Mucosa of descending colon (tissue), 3 donors: Measurements from ENCODE around the gene ALDH1L1. TPM values are rescaled to one million over a fixed set of nuclear protein-coding genes. Genes with fewer than 3 reads are reported as not detected.

ENCODE experiments used
- ATAC-seq: fragments of 200-7000 bp; cut with Tn5 transposase; one replicate; pipeline ENCODE4 v1.9.1; 2020; ENCODE audit warnings: mild to moderate bottlenecking, moderate library complexity
- DNase-seq, 3 donors: peaks; one replicate each; pipeline ENCODE4 v3.0.0-alpha.2; 2020
- H3K36me3 ChIP-seq: fragments of 200-600 bp; one replicate; pipeline ENCODE4 v1.8.0; 2021; ENCODE audit warnings: low read depth, mild to moderate bottlenecking
- H3K4me1 ChIP-seq: fragments of 200-600 bp; one replicate; pipeline ENCODE4 v1.8.0; 2021; ENCODE audit warnings: low read depth, mild to moderate bottlenecking
- H3K4me3 ChIP-seq: fragments of 200-600 bp; one replicate; pipeline ENCODE4 v1.8.0; 2021; ENCODE audit warnings: mild to moderate bottlenecking
- H3K9me3 ChIP-seq: fragments of 200-600 bp; one replicate; pipeline ENCODE4 v1.8.0; 2021; ENCODE audit warnings: mild to moderate bottlenecking
- CTCF ChIP-seq: fragments of 200-600 bp; IDR thresholded peaks from one replicate; pipeline ENCODE4 v1.8.0; 2022; ENCODE audit warnings: antibody characterized with exemption, mild to moderate bottlenecking
- intact Hi-C, 2 donors: fragments of 100-400 bp; cut with DNase I in 1 of 2; cut with micrococcal nuclease in 1 of 2; formaldehyde crosslinking; loops; one replicate each; pipeline versions ENCODE4 v1.11.0 to v1.11.1; 2022; cut with DNase I, micrococcal nuclease
- total RNA-seq, 3 donors: library from RNA; stranded (reverse); fragmentation: NEBNext Ultra II Directional in 2 of 3; extraction: Animal tissue kit (Norgen Biotek cat#: 25700) in 2 of 3; gene quantifications; one replicate each; pipeline versions ENCODE4 v1.2.1 to v1.2.4, GENCODE V29; 2021 to 2023
- donor health status: DM: no; HTN: no; CAD: no; lungs with moderate emphysema.
- donor health status: DM: no; HTN: no; CAD: no.
- donor health status: DM: no; HTN: yes; CAD: no.

ALDH1L1 gene
- total RNA-seq, 3 donors from 2014 or later: 14.3 to 27.4 (median 15.0) TPM

GRCh38 chr3:126137490-126138130 lies 42.8 kb downstream of the ALDH1L1 start:
- no peaks in the 10 kb centered on the region for H3K4me1 ChIP-seq
- no peak for TF ChIP-seq CTCF
- no peaks in the 10 kb centered on the region for H3K9me3 ChIP-seq
- ATAC-seq: no peak
- DNase-seq: peak in 1 of 3 donors; percentile 17
- no peak overlapping the region for H3K4me3 ChIP-seq
- no peaks in the 10 kb centered on the region for H3K36me3 ChIP-seq
- intact Hi-C loops: loop anchor here (10.0 kb wide), 2 partner anchors 57 to 257 kb away; partner anchors contain the start of gene CFAP100 (in 1 of the 2)

GRCh38 chr3:126136428-126137220 lies 43.8 kb downstream of the ALDH1L1 start:
- TF ChIP-seq CTCF: no peak
- Histone ChIP-seq H3K4me1 (no peaks in the 10 kb centered on the region), H3K36me3 (no peaks in the 10 kb centered on the region), H3K4me3 (no peak overlapping the region), H3K9me3 (no peaks in the 10 kb centered on the region)
- DNase-seq (peak in 2 of 3 donors; percentile 14 to 22), ATAC-seq (no peak)
- intact Hi-C loops: loop anchor here (10.0 kb wide), 2 partner anchors 58 to 258 kb away; partner anchors contain the start of gene CFAP100 (in 1 of the 2)

- H3K4me3 ChIP-seq: no peak overlapping the region
- TF ChIP-seq CTCF: no peak
- no peaks in the 10 kb centered on the region for H3K9me3 ChIP-seq
- intact Hi-C loops: loop anchor here (10.0 kb wide), 2 partner anchors 59 to 259 kb away; partner anchors contain the start of gene CFAP100 (in 1 of the 2)
- ATAC-seq (no peak), DNase-seq (peak in 2 of 3 donors; percentile 13 to 30)
- H3K4me1 ChIP-seq: no peaks in the 10 kb centered on the region
- no peaks in the 10 kb centered on the region for H3K36me3 ChIP-seq
These were observed 44.8 kb downstream of the ALDH1L1 start for GRCh38 chr3:126135406-126136076.

DNA sequence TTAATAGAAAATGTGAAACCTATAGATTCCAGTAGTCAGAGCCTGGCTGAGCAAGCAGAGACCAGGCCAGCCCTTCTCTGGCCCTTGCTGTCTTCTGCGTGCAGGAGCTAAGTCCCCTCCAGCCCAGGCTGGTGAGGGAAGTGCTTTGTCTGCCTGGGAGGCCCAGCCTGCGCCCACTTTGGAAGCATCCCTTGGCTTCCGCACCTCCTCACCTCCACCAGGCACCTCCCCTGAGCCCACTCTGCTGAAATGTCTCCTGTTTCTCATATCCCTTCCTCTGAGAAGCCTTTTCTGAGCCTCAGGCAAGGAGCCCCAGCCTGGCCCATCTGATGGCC lies 45.3 kb downstream of the ALDH1L1 start:
- intact Hi-C loops: loop anchor here (10.0 kb wide), 2 partner anchors 60 to 260 kb away; partner anchors contain the start of gene CFAP100 (in 1 of the 2)
- Histone ChIP-seq H3K4me3 (no peak overlapping the region), H3K4me1 (no peaks in the 10 kb centered on the region), H3K9me3 (no peaks in the 10 kb centered on the region), H3K36me3 (no peaks in the 10 kb centered on the region)
- DNase-seq (peak in 1 of 3 donors; percentile 31), ATAC-seq (no peak)
- TF ChIP-seq CTCF: no peak

GRCh38 chr3:126134219-126134975 lies 46.0 kb downstream of the ALDH1L1 start:
- peak; percentile 41 for TF ChIP-seq CTCF
- Histone ChIP-seq H3K9me3 (no peaks in the 10 kb centered on the region), H3K4me1 (no peaks in the 10 kb centered on the region), H3K36me3 (no peaks in the 10 kb centered on the region), H3K4me3 (no peak overlapping the region)
- intact Hi-C loops: loop anchor here (10.0 kb wide), 2 partner anchors 60 to 260 kb away; partner anchors contain the start of gene CFAP100 (in 1 of the 2)
- peak; percentile 54 to 74 (median 55) for DNase-seq
- peak; percentile 67 for ATAC-seq
